Dendritic cell treated with granulocyte-macrophage colony-stimulating factor and Interleukin-4, amounts not matched to agents 40 ng/mL and 50 ng/mL, for 4 days (primary cell): ENCODE data around the gene ARID5A.
"Not testable (repeated sequence)": the region's sequence is repeated elsewhere in the genome, so short reads cannot be mapped to it uniquely, and the experiment has no call there.

ENCODE experiments used
- H3K27ac Mint-ChIP-seq: one replicate; pipeline ENCODE4 v1.8.0; 2022; ENCODE audit warnings: mild to moderate bottlenecking, mixed read lengths
- H3K27me3 Mint-ChIP-seq: one replicate; pipeline ENCODE4 v1.8.0; 2022; ENCODE audit warnings: mild to moderate bottlenecking, mixed read lengths
- H3K36me3 Mint-ChIP-seq: one replicate; pipeline ENCODE4 v1.8.0; 2022; ENCODE audit warnings: low read depth, mixed read lengths
- H3K4me1 Mint-ChIP-seq: one replicate; pipeline ENCODE4 v1.8.0; 2022; ENCODE audit warnings: low read depth, mixed read lengths
- H3K4me3 Mint-ChIP-seq: one replicate; pipeline ENCODE4 v1.8.0; 2022; ENCODE audit warnings: mild to moderate bottlenecking, moderate library complexity, mixed read lengths
- H3K9me3 Mint-ChIP-seq: one replicate; pipeline ENCODE4 v1.8.0; 2022; ENCODE audit warnings: mixed read lengths
- intact Hi-C: fragments of 100-400 bp; cut with micrococcal nuclease; formaldehyde crosslinking; loops from one replicate; pipeline ENCODE4 v1.15.0; 2022

Gene ARID5A

GRCh38 chr2:96547731-96548171 lies 11.2 kb downstream of the ARID5A start:
- H3K27ac Mint-ChIP-seq = no peak overlapping the region
- H3K27me3 Mint-ChIP-seq = no peaks in the 10 kb centered on the region
- no peaks in the 10 kb centered on the region for H3K9me3 Mint-ChIP-seq
- no peak overlapping the region for H3K4me3 Mint-ChIP-seq
- H3K4me1 Mint-ChIP-seq = peaks cover 25% of the 10 kb centered on the region
- intact Hi-C loops = no loop called here
- H3K36me3 Mint-ChIP-seq = peaks cover 100% of the 10 kb centered on the region

DNA sequence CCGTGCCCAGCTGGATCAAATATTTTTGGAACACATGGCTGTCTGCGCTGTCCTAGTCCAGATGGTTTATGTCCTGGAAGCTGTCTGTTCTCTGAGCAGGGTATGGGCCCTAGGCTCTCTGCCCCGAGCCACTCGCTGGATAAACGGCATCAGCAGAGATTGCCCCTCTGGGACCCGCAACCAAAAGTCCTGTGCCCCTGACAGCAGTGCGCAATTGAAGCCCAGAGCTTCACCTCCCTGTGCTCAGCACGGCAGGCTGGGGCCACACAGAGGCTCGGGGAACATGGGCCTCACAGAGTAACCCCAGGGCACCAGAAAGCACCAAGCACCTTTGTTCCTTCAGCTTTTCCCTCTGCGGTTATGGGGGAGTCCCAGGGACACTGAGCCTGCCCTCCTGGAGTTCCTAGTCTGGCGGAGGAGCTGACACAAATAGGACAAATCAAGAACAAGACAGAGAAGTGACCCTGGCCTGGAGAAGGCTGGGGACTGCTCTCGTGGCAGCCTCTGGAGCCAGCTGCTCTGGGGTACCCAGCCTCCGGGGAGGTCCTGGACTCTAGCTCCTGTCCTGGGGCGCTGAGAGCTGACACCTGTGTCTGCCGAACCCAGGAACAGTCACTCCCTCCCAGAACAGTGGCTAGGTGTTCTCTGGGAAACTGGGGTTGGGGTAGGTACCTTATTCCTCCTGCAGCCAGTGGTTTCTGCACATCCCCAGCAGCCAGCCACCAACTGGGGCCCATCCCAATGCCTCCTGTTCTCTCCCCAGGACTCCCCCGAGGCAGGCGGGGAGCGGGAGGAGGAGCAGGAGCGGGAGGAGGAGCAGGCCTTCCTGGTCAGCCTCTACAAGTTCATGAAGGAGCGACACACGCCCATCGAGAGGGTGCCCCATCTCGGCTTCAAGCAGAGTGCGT lies 12.3 kb downstream of the ARID5A start:
- intact Hi-C loops = no loop called here
- Mint-ChIP-seq H3K4me3 (no peak overlapping the region), H3K4me1 (peaks cover 27% of the 10 kb centered on the region), H3K36me3 (peaks cover 99% of the 10 kb centered on the region), H3K27me3 (no peaks in the 10 kb centered on the region), H3K9me3 (no peaks in the 10 kb centered on the region), H3K27ac (no peak overlapping the region)

DNA sequence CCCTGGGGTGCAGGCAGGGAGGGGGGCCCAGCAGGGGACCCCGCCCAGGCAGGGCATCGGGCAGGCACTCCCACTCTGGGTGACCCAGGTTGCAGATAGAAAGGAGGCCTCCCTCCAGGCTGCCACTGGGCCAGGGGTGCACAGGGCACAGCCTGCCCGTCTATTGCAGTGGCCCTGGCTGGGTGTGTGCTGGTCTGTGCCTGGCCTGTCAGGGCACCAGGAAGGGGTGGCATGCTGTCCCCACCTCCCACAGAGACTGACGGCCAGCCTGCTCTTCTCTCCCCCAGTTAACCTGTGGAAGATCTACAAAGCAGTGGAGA lies 12.9 kb downstream of the ARID5A start:
- Mint-ChIP-seq H3K27me3 (no peaks in the 10 kb centered on the region), H3K4me1 (peaks cover 31% of the 10 kb centered on the region), H3K27ac (no peak overlapping the region)

GRCh38 chr2:96549967-96550786 lies 13.6 kb downstream of the ARID5A start:
- H3K27ac Mint-ChIP-seq = no peak overlapping the region
- peaks cover 3% of the 10 kb centered on the region for H3K27me3 Mint-ChIP-seq
- H3K36me3 Mint-ChIP-seq = peaks cover 86% of the 10 kb centered on the region
- H3K9me3 Mint-ChIP-seq = no peaks in the 10 kb centered on the region
- intact Hi-C loops = no loop called here
- no peak overlapping the region for H3K4me3 Mint-ChIP-seq
- H3K4me1 Mint-ChIP-seq = peaks cover 38% of the 10 kb centered on the region

More for the DNA sequence above, 12.9 kb downstream of the ARID5A start:
- Mint-ChIP-seq H3K4me3 (no peak overlapping the region), H3K36me3 (peaks cover 93% of the 10 kb centered on the region), H3K9me3 (no peaks in the 10 kb centered on the region)
- intact Hi-C loops = no loop called here

GRCh38 chr2:96550787-96551604 lies 14.4 kb downstream of the ARID5A start:
- H3K4me1 Mint-ChIP-seq = peaks cover 37% of the 10 kb centered on the region
- H3K4me3 Mint-ChIP-seq = no peak overlapping the region
- intact Hi-C loops = no loop called here
- H3K27ac Mint-ChIP-seq = no peak overlapping the region
- H3K36me3 Mint-ChIP-seq = peaks cover 77% of the 10 kb centered on the region
- no peaks in the 10 kb centered on the region for H3K9me3 Mint-ChIP-seq
- H3K27me3 Mint-ChIP-seq = peaks cover 3% of the 10 kb centered on the region

GRCh38 chr2:96551605-96552314 lies 15.2 kb downstream of the ARID5A start:
- Mint-ChIP-seq H3K36me3 (peaks cover 70% of the 10 kb centered on the region), H3K9me3 (peaks cover 2% of the 10 kb centered on the region), H3K27ac (no peak overlapping the region), H3K4me3 (no peak overlapping the region), H3K4me1 (peaks cover 35% of the 10 kb centered on the region), H3K27me3 (peaks cover 3% of the 10 kb centered on the region)
- intact Hi-C loops = no loop called here

GRCh38 chr2:96552315-96553175 lies 16.0 kb downstream of the ARID5A start:
- no peak overlapping the region for H3K4me3 Mint-ChIP-seq
- peaks cover 3% of the 10 kb centered on the region for H3K27me3 Mint-ChIP-seq
- H3K27ac Mint-ChIP-seq = no peak overlapping the region
- peaks cover 62% of the 10 kb centered on the region for H3K36me3 Mint-ChIP-seq
- H3K4me1 Mint-ChIP-seq = peaks cover 33% of the 10 kb centered on the region
- intact Hi-C loops = no loop called here
- peaks cover 7% of the 10 kb centered on the region for H3K9me3 Mint-ChIP-seq

GRCh38 chr2:96553176-96553956 lies 16.8 kb downstream of the ARID5A start:
- Mint-ChIP-seq H3K27ac (no peak overlapping the region), H3K4me1 (peaks cover 33% of the 10 kb centered on the region), H3K36me3 (peaks cover 54% of the 10 kb centered on the region), H3K4me3 (no peak overlapping the region), H3K9me3 (peaks cover 7% of the 10 kb centered on the region), H3K27me3 (peaks cover 3% of the 10 kb centered on the region)
- intact Hi-C loops = no loop called here

DNA sequence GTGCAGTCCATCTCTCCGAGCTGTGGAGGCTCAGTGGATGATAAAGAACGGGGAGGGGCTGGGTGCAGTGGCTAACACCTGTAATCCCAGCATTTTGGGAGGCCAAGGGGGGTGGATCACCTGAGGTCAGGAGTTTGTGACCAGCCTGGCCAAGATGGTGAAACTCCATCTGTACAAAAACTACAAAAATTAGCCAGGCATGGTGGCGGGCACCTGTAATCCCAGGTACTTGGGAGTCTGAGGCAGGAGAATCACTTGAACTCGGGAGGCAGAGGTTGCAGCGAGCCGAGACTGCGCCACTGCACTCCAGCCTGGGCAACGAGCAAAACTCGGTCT lies 17.4 kb downstream of the ARID5A start:
- not testable (repeated sequence) for H3K27me3 Mint-ChIP-seq, H3K27ac Mint-ChIP-seq, H3K9me3 Mint-ChIP-seq, H3K4me3 Mint-ChIP-seq
- intact Hi-C loops = loop anchor here (1.0 kb wide), 1 partner anchor 45 kb away; no protein-coding TSS in a partner anchor
- peaks cover 33% of the 10 kb centered on the region for H3K4me1 Mint-ChIP-seq
- peaks cover 48% of the 10 kb centered on the region for H3K36me3 Mint-ChIP-seq

DNA sequence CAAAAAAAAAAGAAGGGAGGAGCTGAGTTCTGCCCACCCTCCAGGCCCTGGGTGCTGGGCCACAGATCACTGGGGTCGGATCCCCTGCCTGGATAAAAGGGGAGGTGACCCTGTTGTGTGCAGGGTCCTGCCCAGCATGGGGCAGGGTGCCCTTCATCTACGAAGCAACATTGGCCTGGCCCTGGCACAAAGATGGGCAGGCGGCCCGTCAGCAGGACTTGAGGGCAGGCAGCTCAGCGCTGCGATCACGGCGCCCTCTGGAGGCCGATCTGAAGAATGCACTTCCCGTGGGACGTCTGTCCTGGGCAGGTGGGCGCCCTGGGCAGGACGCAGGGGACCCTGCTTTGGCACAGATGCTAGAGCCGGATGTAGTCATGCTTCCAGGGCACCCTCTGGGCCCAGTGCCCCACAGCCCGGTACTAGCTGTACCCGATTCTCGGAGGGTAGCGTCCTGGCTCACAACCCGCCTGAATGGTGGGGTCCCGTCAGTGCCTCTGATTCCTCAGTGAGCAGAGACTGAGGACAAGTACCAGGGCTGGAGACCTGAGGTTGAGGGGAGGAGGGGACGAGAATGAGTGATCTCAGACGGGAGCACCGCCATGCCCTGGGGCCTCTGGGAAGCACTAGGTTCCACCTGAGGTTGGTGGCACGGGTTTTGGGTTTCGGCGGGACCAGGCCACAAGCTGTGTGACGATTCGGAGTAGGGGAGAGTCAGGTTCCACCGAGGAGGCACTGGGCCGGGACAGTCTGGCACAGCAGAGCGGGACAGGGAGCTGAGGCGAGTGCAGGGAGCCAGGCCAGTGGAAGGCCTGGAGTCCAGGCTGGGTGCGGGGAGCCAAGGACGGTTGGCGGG lies 18.0 kb downstream of the ARID5A start:
- intact Hi-C loops = loop anchor here (1.0 kb wide), 1 partner anchor 45 kb away; no protein-coding TSS in a partner anchor
- Mint-ChIP-seq H3K36me3 (peaks cover 42% of the 10 kb centered on the region), H3K27ac (no peak overlapping the region), H3K9me3 (peaks cover 7% of the 10 kb centered on the region), H3K27me3 (peaks cover 3% of the 10 kb centered on the region), H3K4me3 (no peak overlapping the region), H3K4me1 (peaks cover 33% of the 10 kb centered on the region)

GRCh38 chr2:96555146-96555610 lies 18.6 kb downstream of the ARID5A start:
- peaks cover 7% of the 10 kb centered on the region for H3K9me3 Mint-ChIP-seq
- intact Hi-C loops = no loop called here
- no peak overlapping the region for H3K4me3 Mint-ChIP-seq
- peaks cover 3% of the 10 kb centered on the region for H3K27me3 Mint-ChIP-seq
- H3K36me3 Mint-ChIP-seq = peaks cover 36% of the 10 kb centered on the region
- H3K4me1 Mint-ChIP-seq = peaks cover 33% of the 10 kb centered on the region
- H3K27ac Mint-ChIP-seq = no peak overlapping the region
